Activated gamma-delta T cell treated with Interleukin-2 at 50 U/mL for 16 hours (primary cell): ENCODE results near the gene KRTAP5-6.

Experiments
- DNase-seq: peaks from one replicate; pipeline ENCODE4 v3.0.0-alpha.2; 2020

KRTAP5-6 gene

GRCh38 chr11:1703146-1703545 lies 6.2 kb downstream of the KRTAP5-6 start:
- DNase-seq: no peak

GRCh38 chr11:1705126-1706052 lies 8.4 kb downstream of the KRTAP5-6 start:
- DNase-seq: no peak

GRCh38 chr11:1706634-1707400 lies 9.8 kb downstream of the KRTAP5-6 start:
- no peak for DNase-seq

GRCh38 chr11:1707751-1708150 lies 10.8 kb downstream of the KRTAP5-6 start:
- DNase-seq: no peak

GRCh38 chr11:1708716-1709115 lies 11.7 kb downstream of the KRTAP5-6 start:
- no peak for DNase-seq

- no peak for DNase-seq
These were observed 18.2 kb downstream of the KRTAP5-6 start for GRCh38 chr11:1714908-1715885.

GRCh38 chr11:1717745-1718144 lies 20.8 kb downstream of the KRTAP5-6 start:
- DNase-seq: no peak

GRCh38 chr11:1718326-1718725 lies 21.3 kb downstream of the KRTAP5-6 start:
- no peak for DNase-seq

- DNase-seq: no peak
These were observed 22.8 kb downstream of the KRTAP5-6 start for GRCh38 chr11:1719781-1720180.

- DNase-seq: no peak
These were observed 30.2 kb downstream of the KRTAP5-6 start for GRCh38 chr11:1727096-1727690.

GRCh38 chr11:1727861-1728260 lies 30.9 kb downstream of the KRTAP5-6 start:
- DNase-seq: no peak

GRCh38 chr11:1728301-1728700 lies 31.3 kb downstream of the KRTAP5-6 start:
- no peak for DNase-seq

GRCh38 chr11:1728931-1729691 lies 32.1 kb downstream of the KRTAP5-6 start:
- DNase-seq: no peak

- no peak for DNase-seq
These were observed 32.7 kb downstream of the KRTAP5-6 start for GRCh38 chr11:1729692-1730011.

- DNase-seq: no peak
These were observed 33.1 kb downstream of the KRTAP5-6 start for GRCh38 chr11:1730059-1730629.

GRCh38 chr11:1731451-1732059 lies 34.6 kb downstream of the KRTAP5-6 start:
- no peak for DNase-seq

- DNase-seq: no peak
These were observed 35.5 kb downstream of the KRTAP5-6 start for GRCh38 chr11:1732418-1733008.

- DNase-seq: no peak
These were observed 36.2 kb downstream of the KRTAP5-6 start for GRCh38 chr11:1733009-1733715.

- DNase-seq: no peak
These were observed 37.0 kb downstream of the KRTAP5-6 start for GRCh38 chr11:1733716-1734640.
